Activated naive CD8-positive, alpha-beta T cell treated with anti-CD3 and anti-CD28 coated beads, Interleukin-2, amount 10 ng/mL, durations not matched to agents 7 days and 5 days (primary cell): ENCODE results near the gene GHRL. TPM values are rescaled to one million over a fixed set of nuclear protein-coding genes. Genes with fewer than 3 reads are reported as not detected.
"Not testable (repeated sequence)": the region's sequence is repeated elsewhere in the genome, so short reads cannot be mapped to it uniquely, and the experiment has no call there.

Experiments used
- ATAC-seq: fragments of 150-1000 bp; cut with Tn5 transposase; one replicate; pipeline ENCODE4 v1.10.0; 2021; ENCODE audit warnings: low read depth, moderate library complexity
- POLR2A ChIA-PET: fragments of 350-600 bp; sonication (Branson Sonifier 250); formaldehyde crosslinking; loops from one replicate; lab custom pipeline; 2021; ENCODE audit warnings: antibody characterized with exemption; lab: Charles Lee
- DNase-seq: peaks from one replicate; pipeline ENCODE4 v3.0.0; 2021
- H3K27ac Mint-ChIP-seq: one replicate; pipeline ENCODE4 v1.8.0; 2022; ENCODE audit warnings: mild to moderate bottlenecking, mixed read lengths
- H3K27me3 Mint-ChIP-seq: one replicate; pipeline ENCODE4 v1.8.0; 2022; ENCODE audit warnings: mild to moderate bottlenecking, moderate library complexity, mixed read lengths
- H3K36me3 Mint-ChIP-seq: one replicate; pipeline ENCODE4 v1.8.0; 2021; ENCODE audit warnings: mild to moderate bottlenecking, mixed read lengths
- H3K4me1 Mint-ChIP-seq: one replicate; pipeline ENCODE4 v1.8.0; 2021; ENCODE audit warnings: mixed read lengths
- H3K4me3 Mint-ChIP-seq: one replicate; pipeline ENCODE4 v1.8.0; 2022; ENCODE audit warnings: mild to moderate bottlenecking, moderate library complexity, mixed read lengths
- H3K9me3 Mint-ChIP-seq: one replicate; pipeline ENCODE4 v1.8.0; 2021; ENCODE audit warnings: mixed read lengths
- total RNA-seq, 2 experiments: library from RNA; stranded (reverse); gene quantifications; one replicate each; pipeline ENCODE4 v1.2.3, GENCODE V29; 2021

GHRL gene
- total RNA-seq, 2 experiments from 2014 or later, result 0.53 to 0.94 TPM

- not testable (repeated sequence) for H3K9me3 Mint-ChIP-seq, H3K4me3 Mint-ChIP-seq, H3K27me3 Mint-ChIP-seq, H3K27ac Mint-ChIP-seq, ATAC-seq, DNase-seq
- H3K4me1 Mint-ChIP-seq, result peaks cover 29% of the 10 kb centered on the region
- peaks cover 36% of the 10 kb centered on the region for H3K36me3 Mint-ChIP-seq
- POLR2A ChIA-PET, result interaction anchor here (0.6 kb wide), 1 partner anchor 152 kb away, joined by 4 read pairs; no protein-coding TSS in a partner anchor
Observed at GRCh38 chr3:10272476-10272875, 20.3 kb downstream of the GHRL start.

DNA sequence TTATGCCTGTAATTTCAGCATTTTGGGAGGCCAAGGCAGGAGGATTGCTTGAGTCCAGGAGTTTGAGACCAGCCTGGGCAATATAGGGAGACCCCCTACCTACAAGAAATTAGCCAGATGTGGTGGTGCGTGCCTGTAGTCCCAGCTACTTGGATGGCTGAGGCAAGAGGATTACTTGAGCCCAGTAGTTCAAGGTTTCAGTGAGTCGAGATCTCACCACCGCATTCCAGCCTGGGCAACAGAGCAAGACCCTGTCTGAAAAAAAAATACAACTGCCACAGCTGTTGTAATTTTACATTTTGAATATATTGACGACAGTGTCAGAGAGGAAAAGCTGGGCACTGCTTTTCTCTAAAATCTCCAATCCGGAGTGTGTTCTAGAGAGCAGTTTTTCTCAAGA lies 23.3 kb downstream of the GHRL start:
- no peak overlapping the region for H3K4me3 Mint-ChIP-seq
- H3K36me3 Mint-ChIP-seq, result peaks cover 42% of the 10 kb centered on the region
- DNase-seq (no peak), ATAC-seq (no peak)
- H3K27me3 Mint-ChIP-seq, result no peaks in the 10 kb centered on the region
- peaks cover 36% of the 10 kb centered on the region for H3K4me1 Mint-ChIP-seq
- POLR2A ChIA-PET, result interaction anchor here (0.6 kb wide), 1 partner anchor 9 kb away, joined by 3 read pairs; no protein-coding TSS in a partner anchor
- H3K9me3 Mint-ChIP-seq, result no peaks in the 10 kb centered on the region
- H3K27ac Mint-ChIP-seq, result no peak overlapping the region

GRCh38 chr3:10268930-10269329 lies 23.8 kb downstream of the GHRL start:
- ATAC-seq (no peak), DNase-seq (no peak)
- Mint-ChIP-seq H3K4me3 (no peak overlapping the region), H3K36me3 (peaks cover 41% of the 10 kb centered on the region), H3K27ac (no peak overlapping the region), H3K9me3 (no peaks in the 10 kb centered on the region), H3K4me1 (peaks cover 35% of the 10 kb centered on the region), H3K27me3 (no peaks in the 10 kb centered on the region)
- POLR2A ChIA-PET, result interaction anchor here (0.5 to 0.6 kb wide), 2 partner anchors 8 to 93 kb away, joined by 3 read pairs; no protein-coding TSS in a partner anchor

GRCh38 chr3:10268116-10268515 lies 24.6 kb downstream of the GHRL start:
- POLR2A ChIA-PET, result no interaction called here
- peaks cover 37% of the 10 kb centered on the region for H3K4me1 Mint-ChIP-seq
- no peak overlapping the region for H3K4me3 Mint-ChIP-seq
- H3K27me3 Mint-ChIP-seq, result no peaks in the 10 kb centered on the region
- peaks cover 42% of the 10 kb centered on the region for H3K36me3 Mint-ChIP-seq
- no peak overlapping the region for H3K27ac Mint-ChIP-seq
- DNase-seq (no peak), ATAC-seq (no peak)
- H3K9me3 Mint-ChIP-seq, result no peaks in the 10 kb centered on the region

DNA sequence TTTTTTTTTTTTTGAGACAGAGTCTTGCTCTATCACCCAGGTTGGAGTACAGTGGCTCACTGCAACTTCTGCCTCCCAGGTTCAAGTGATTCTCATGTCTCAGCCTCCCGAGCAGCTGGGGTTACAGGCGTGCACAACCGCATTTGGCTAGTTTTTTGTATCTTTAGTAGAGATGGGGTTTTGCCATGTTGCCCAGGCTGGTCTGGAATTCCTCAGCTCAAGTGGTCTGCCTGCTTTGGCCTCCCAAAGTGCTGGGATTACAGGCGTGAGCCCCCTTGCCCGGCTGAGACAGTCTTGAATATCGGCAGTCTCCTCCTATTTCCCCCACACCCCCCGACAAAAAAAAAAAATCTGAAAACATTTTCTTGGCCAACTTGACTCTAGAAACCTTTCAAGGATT lies 25.8 kb downstream of the GHRL start:
- not testable (repeated sequence) for H3K9me3 Mint-ChIP-seq, H3K4me3 Mint-ChIP-seq, H3K27ac Mint-ChIP-seq

DNA sequence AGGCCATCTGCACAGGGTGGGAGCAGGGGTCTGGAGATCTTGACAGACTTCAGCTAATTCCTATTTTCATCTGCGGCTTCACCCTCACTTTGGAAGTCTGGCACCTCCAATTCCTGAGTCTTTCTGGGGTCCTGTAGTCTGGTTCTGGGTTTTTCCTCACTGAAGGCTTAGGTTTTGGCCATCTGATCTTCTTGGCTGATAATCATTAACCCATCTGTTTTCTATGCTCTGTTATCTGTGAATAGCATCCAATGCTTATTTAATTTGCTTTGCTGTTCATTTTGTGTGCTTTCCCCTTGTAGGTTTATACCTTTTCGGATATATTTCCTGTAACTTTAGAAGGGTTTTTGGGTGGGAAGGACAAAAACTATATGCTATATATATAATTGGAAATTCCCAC lies 26.9 kb downstream of the GHRL start:
- H3K36me3 Mint-ChIP-seq, result peaks cover 43% of the 10 kb centered on the region
- no peaks in the 10 kb centered on the region for H3K27me3 Mint-ChIP-seq
- H3K27ac Mint-ChIP-seq, result no peak overlapping the region
- H3K9me3 Mint-ChIP-seq, result no peaks in the 10 kb centered on the region
- ATAC-seq (no peak), DNase-seq (no peak)
- POLR2A ChIA-PET, result no interaction called here
- peak overlapping the region; percentile 4 for H3K4me3 Mint-ChIP-seq
- H3K4me1 Mint-ChIP-seq, result peaks cover 39% of the 10 kb centered on the region

More for the DNA sequence above, 25.8 kb downstream of the GHRL start:
- Mint-ChIP-seq H3K4me1 (peaks cover 37% of the 10 kb centered on the region), H3K36me3 (peaks cover 43% of the 10 kb centered on the region)
- POLR2A ChIA-PET, ATAC-seq, H3K27me3 Mint-ChIP-seq, DNase-seq: not testable (repeated sequence)

DNA sequence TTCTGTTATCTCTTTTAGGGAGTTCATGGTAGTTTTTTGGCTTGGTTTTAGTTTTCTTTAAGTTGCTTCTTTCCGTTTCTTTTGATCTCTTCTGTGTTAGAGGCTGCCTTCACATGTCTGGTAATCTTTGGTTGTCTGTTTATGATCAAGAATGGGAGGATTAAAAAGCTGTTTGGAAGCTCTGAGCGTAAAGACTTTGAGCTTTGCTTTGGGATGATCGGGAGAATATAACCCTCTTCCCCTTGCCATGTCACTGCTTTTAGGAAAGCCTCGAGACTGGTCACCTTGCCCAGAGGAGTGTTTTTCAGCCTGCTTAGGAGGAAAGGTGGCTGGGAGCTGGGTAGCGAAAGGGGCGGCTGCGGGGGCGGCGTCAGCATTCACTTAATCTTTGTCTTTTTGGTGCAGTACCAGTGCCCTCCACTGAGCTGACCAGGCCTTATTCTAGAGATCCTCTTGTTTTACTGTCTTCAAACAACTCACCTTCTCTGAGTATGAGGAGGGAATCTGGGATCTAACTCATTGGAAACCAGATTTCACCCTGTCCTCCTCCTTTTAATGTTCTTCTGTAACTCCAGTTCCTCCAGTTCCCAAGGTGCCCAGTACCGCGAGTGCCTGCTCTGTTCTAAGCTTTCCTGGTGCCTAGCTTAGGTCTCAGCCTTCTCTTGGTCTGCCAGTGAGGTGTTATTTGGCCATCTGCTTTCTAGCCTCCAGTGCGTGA lies 28.9 kb downstream of the GHRL start:
- H3K27me3 Mint-ChIP-seq, result no peaks in the 10 kb centered on the region
- ATAC-seq (peak; percentile 93), DNase-seq (peak; percentile 62)
- peak overlapping the region; percentile 66 for H3K4me3 Mint-ChIP-seq
- peaks cover 44% of the 10 kb centered on the region for H3K4me1 Mint-ChIP-seq
- peaks cover 47% of the 10 kb centered on the region for H3K36me3 Mint-ChIP-seq
- no peaks in the 10 kb centered on the region for H3K9me3 Mint-ChIP-seq
- peak overlapping the region; percentile 76 for H3K27ac Mint-ChIP-seq
- POLR2A ChIA-PET, result interaction anchor here (0.7 to 1.4 kb wide), 4 partner anchors 16 to 25 kb away, joined by 3 to 7 read pairs (median 5); partner anchors contain the start of gene TATDN2

DNA sequence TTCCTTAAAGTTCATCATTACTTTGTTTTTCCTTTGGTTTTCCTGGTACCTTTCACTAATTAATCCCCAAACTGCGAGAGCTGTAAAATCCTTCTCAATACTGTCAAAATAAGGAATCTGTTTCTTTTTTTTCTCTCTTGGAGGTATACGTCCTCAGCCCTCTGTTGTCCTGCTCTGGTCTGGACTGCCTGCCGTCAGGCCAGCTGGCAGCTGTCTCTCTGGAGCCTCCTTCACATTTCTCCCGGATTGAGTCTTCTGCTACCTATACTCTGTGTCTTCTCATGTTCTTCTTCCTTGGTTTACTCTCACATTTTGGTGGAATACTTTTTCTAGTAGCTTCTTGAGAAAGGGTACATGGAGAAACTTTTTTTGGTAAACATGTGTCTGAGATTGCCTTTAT lies 30.7 kb downstream of the GHRL start:
- H3K4me1 Mint-ChIP-seq, result peaks cover 40% of the 10 kb centered on the region
- no peak overlapping the region for H3K4me3 Mint-ChIP-seq
- peak overlapping the region; percentile 4 for H3K27ac Mint-ChIP-seq
- ATAC-seq, result no peak
- no peaks in the 10 kb centered on the region for H3K9me3 Mint-ChIP-seq
- H3K36me3 Mint-ChIP-seq, result peaks cover 39% of the 10 kb centered on the region
- no peaks in the 10 kb centered on the region for H3K27me3 Mint-ChIP-seq
- POLR2A ChIA-PET, result interaction anchor here (0.7 kb wide), 2 partner anchors 7 to 106 kb away, joined by 3 to 5 read pairs; no protein-coding TSS in a partner anchor
- no peak for DNase-seq

- DNase-seq (no peak), ATAC-seq (no peak)
- no peak overlapping the region for H3K4me3 Mint-ChIP-seq
- peaks cover 36% of the 10 kb centered on the region for H3K4me1 Mint-ChIP-seq
- H3K27me3 Mint-ChIP-seq, result no peaks in the 10 kb centered on the region
- no peak overlapping the region for H3K27ac Mint-ChIP-seq
- POLR2A ChIA-PET, result interaction anchor here (0.5 kb wide), 1 partner anchor 19 kb away, joined by 3 read pairs; no protein-coding TSS in a partner anchor
- peaks cover 44% of the 10 kb centered on the region for H3K36me3 Mint-ChIP-seq
- H3K9me3 Mint-ChIP-seq, result no peaks in the 10 kb centered on the region
Observed at GRCh38 chr3:10260211-10260701, 32.5 kb downstream of the GHRL start.

DNA sequence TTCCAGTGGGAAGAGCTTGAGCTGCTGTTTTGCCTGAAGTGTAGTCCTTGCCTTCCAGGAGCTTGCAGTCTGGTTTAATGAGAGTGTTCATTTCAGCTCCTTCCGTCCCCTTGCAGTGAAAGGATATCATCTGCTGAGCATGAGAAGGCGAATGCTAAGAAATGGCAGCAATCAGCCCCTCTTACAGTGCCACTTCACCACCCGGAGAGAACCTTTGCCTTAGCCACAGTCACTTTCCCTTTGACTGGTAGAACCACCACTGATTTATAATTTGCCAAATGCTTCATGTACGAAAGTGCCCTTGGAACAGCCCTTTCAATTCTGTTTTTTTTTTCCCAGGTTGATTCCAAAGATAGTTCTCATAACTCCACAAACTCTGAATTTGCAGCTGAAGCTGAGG lies 32.9 kb downstream of the GHRL start:
- Mint-ChIP-seq H3K9me3 (no peaks in the 10 kb centered on the region), H3K27ac (no peak overlapping the region), H3K36me3 (peaks cover 48% of the 10 kb centered on the region), H3K27me3 (no peaks in the 10 kb centered on the region), H3K4me3 (no peak overlapping the region), H3K4me1 (peaks cover 37% of the 10 kb centered on the region)
- ATAC-seq (no peak), DNase-seq (no peak)
- POLR2A ChIA-PET, result interaction anchor here (0.5 kb wide), 1 partner anchor 18 kb away, joined by 3 read pairs; no protein-coding TSS in a partner anchor

DNA sequence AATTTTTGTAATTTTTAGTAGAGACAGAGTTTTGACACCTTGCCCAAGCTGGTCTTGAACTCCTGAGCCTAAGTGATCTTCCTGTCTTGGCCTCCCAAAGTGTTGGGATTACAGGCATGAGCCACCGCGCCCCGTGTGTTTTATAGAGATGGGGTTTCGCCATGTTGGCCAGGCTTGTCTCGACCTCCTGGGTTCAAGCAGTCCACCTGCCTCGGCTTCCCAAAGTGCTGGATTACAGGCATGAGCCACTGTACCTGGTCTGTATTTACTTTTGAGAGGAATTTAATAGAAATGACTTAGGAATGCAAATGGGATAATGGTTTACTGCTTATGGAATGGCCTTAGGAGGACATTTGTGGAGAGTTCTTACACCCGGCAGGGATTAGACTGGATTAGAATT lies 33.7 kb downstream of the GHRL start:
- no peak overlapping the region for H3K4me3 Mint-ChIP-seq
- peaks cover 42% of the 10 kb centered on the region for H3K4me1 Mint-ChIP-seq
- peaks cover 53% of the 10 kb centered on the region for H3K36me3 Mint-ChIP-seq
- POLR2A ChIA-PET, result no interaction called here
- no peaks in the 10 kb centered on the region for H3K9me3 Mint-ChIP-seq
- peak overlapping the region; percentile 3 for H3K27ac Mint-ChIP-seq
- ATAC-seq (no peak), DNase-seq (no peak)
- H3K27me3 Mint-ChIP-seq, result no peaks in the 10 kb centered on the region

- H3K27ac Mint-ChIP-seq, result no peak overlapping the region
- H3K27me3 Mint-ChIP-seq, result no peaks in the 10 kb centered on the region
- H3K9me3 Mint-ChIP-seq, result no peaks in the 10 kb centered on the region
- ATAC-seq, result no peak
- peaks cover 55% of the 10 kb centered on the region for H3K36me3 Mint-ChIP-seq
- POLR2A ChIA-PET, result no interaction called here
- H3K4me3 Mint-ChIP-seq, result no peak overlapping the region
- no peak for DNase-seq
- peaks cover 39% of the 10 kb centered on the region for H3K4me1 Mint-ChIP-seq
Observed at GRCh38 chr3:10255835-10256234, 36.9 kb downstream of the GHRL start.

DNA sequence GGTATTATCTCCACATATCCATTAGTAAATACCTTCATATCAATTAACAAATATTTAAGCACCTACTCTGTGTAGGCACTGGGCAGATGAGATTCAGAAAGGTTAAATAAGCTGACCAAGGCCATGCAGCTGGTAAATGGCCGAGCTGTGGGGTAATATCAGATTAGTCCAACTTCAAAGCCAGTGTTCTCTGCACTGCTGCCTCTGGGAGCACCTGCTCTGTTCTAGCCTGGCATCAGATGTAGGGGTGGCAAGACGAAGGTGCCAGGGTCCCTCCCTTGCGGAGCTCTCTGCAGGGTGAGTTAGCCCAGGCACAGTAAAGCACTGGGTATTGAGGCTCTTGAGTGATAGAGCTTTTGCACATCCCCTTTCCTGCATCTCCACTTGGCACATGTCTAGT lies 39.0 kb downstream of the GHRL start:
- peak overlapping the region; percentile 39 for H3K27ac Mint-ChIP-seq
- no peak for DNase-seq
- H3K36me3 Mint-ChIP-seq, result peaks cover 56% of the 10 kb centered on the region
- H3K4me3 Mint-ChIP-seq, result no peak overlapping the region
- H3K4me1 Mint-ChIP-seq, result peaks cover 46% of the 10 kb centered on the region
- H3K9me3 Mint-ChIP-seq, result no peaks in the 10 kb centered on the region
- H3K27me3 Mint-ChIP-seq, result no peaks in the 10 kb centered on the region
- no peak for ATAC-seq
- POLR2A ChIA-PET, result no interaction called here

GRCh38 chr3:10251006-10251405 lies 41.7 kb downstream of the GHRL start:
- peak overlapping the region; percentile 71 for H3K27ac Mint-ChIP-seq
- H3K4me1 Mint-ChIP-seq, result peaks cover 49% of the 10 kb centered on the region
- peaks cover 58% of the 10 kb centered on the region for H3K36me3 Mint-ChIP-seq
- H3K27me3 Mint-ChIP-seq, result no peaks in the 10 kb centered on the region
- H3K9me3 Mint-ChIP-seq, result peaks cover 4% of the 10 kb centered on the region
- ATAC-seq (no peak), DNase-seq (no peak)
- H3K4me3 Mint-ChIP-seq, result peak overlapping the region; percentile 95
- POLR2A ChIA-PET, result no interaction called here
